Adrenal gland (tissue), 12 donors: ENCODE data around the gene VPS13D. TPM values are rescaled to one million over a fixed set of nuclear protein-coding genes. Genes with fewer than 3 reads are reported as not detected.

Source experiments
- DNase-seq, 7 donors: peaks; one replicate each; pipeline ENCODE4 v3.0.0-alpha.2; 2019 to 2020
- H3K27ac ChIP-seq, 5 donors: fragments of 200-600 bp; sonication (generic) in 4 of 5; 1 replicate in 3 of 5; 2 replicates in 2 of 5; pipeline versions ENCODE4 v1.5.1 to v1.8.0; 2016 to 2020; ENCODE audit warnings: mild to moderate bottlenecking in 1 of 5
- H3K27me3 ChIP-seq: fragments of 200-600 bp; 2 replicates; pipeline ENCODE4 v1.8.0; 2021
- H3K36me3 ChIP-seq, 2 donors: fragments of 200-600 bp; replicated peaks in 1 of 2; 1 replicate in 1 of 2; 2 replicates in 1 of 2; pipeline versions ENCODE4 v1.5.1 to v1.8.0; 2018 to 2022
- H3K4me1 ChIP-seq, 2 donors: fragments of 200-600 bp; replicated peaks in 1 of 2; 1 replicate in 1 of 2; 2 replicates in 1 of 2; pipeline versions ENCODE4 v1.5.1 to v1.8.0; 2018 to 2021
- H3K4me3 ChIP-seq, 4 donors: fragments of 200-600 bp; sonication (generic) in 3 of 4; one replicate each; pipeline ENCODE4 v1.5.1; 2016 to 2018
- H3K9me3 ChIP-seq, 3 donors: fragments of 200-600 bp; sonication (generic) in 1 of 3; replicated peaks in 1 of 3; 1 replicate in 2 of 3; 2 replicates in 1 of 3; pipeline versions ENCODE4 v1.5.1 to v1.8.0; 2016 to 2021
- POLR2A ChIP-seq, 2 donors: fragments of 450-650 bp; IDR thresholded peaks; one replicate each; pipeline ENCODE4 v1.6.1; 2017; ENCODE audit warnings: antibody characterized with exemption in 2 of 2, mild to moderate bottlenecking in 2 of 2, moderate library complexity in 1 of 2
- WGBS, 4 donors: extraction: QIAGEN DNeasy Blood & Tissue Kit in 2 of 4; methylation state at CpG; one replicate each; pipeline versions ENCODE4 v1.1.5 to v1.1.7; 2013 to 2017; 5-methylcytosine and 5-hydroxymethylcytosine counted together
- intact Hi-C, 2 donors: fragments of 100-400 bp; cut with DNase I; formaldehyde crosslinking; loops; one replicate each; pipeline versions ENCODE4 v1.14.1 to v1.15.0; 2022 to 2023
- polyA plus RNA-seq, 3 donors: library from polyadenylated mRNA; stranded (reverse); fragments of 200-250 nt in 2 of 3; fragments of 350-450 nt in 1 of 3; fragmentation: Illumina TruSeq in 1 of 3; extraction: RNeasy Lipid Tissue Mini Kit (QIAGEN cat#74804) in 1 of 3; gene quantifications; one replicate each; pipeline ENCODE4 v1.2.3, GENCODE V29; 2013 to 2014
- total RNA-seq, 9 donors: library from RNA; depleted of rRNA in 4 of 9; stranded (reverse); fragments of >200 nt in 4 of 9; fragments of 120-200 nt in 1 of 9; fragmentation: NEBNext Ultra II Directional in 1 of 9; extraction: Animal tissue kit (Norgen Biotek cat#: 25700) in 1 of 9; gene quantifications; one replicate each; pipeline versions ENCODE4 v1.1.0 to v1.2.4, GENCODE V29; 2013 to 2023
- TF ChIP-seq, protein P1 (sequence below), 6 experiments: fragments of 450-650 bp in 4 of 6; fragments of 200-600 bp in 2 of 6; sonication (generic) in 1 of 6; IDR thresholded peaks; 1 replicate in 5 of 6; 2 replicates in 1 of 6; pipeline versions ENCODE4 v1.5.1 to v1.8.0; 2016 to 2021; ENCODE audit warnings: antibody characterized with exemption in 6 of 6, mild to moderate bottlenecking in 2 of 6, moderate library complexity in 1 of 6
- donor health status: healthy with polysubstance abuse.
- donor health status: Bipolar disorder and iron deficiency.
- donor health status: DM: yes; HTN: yes; CAD: no.
- donor health status: DM: no; HTN: no; CAD: no.
- donor health status: DM: no; HTN: no; CAD: no.
- donor health status: DM: yes; HTN: yes; CAD: no.

The VPS13D gene
- total and polyA plus RNA-seq, 12 donors, result 17.0 to 62.3 (median 39.9) TPM

GRCh38 chr1:12487520-12487919 is 257.7 kb downstream of the VPS13D start:
- Histone ChIP-seq H3K27me3 (no peaks in the 10 kb centered on the region), H3K36me3 (no peaks in the 10 kb centered on the region), H3K27ac (no peak overlapping the region), H3K4me1 (peaks cover 0 to 15% of the 10 kb centered on the region in 2 donors), H3K4me3 (no peak overlapping the region), H3K9me3 (no peaks in the 10 kb centered on the region)
- no peak for TF ChIP-seq POLR2A (IDR thresholded peaks at IDR 0.05)
- TF ChIP-seq, protein P1, sequence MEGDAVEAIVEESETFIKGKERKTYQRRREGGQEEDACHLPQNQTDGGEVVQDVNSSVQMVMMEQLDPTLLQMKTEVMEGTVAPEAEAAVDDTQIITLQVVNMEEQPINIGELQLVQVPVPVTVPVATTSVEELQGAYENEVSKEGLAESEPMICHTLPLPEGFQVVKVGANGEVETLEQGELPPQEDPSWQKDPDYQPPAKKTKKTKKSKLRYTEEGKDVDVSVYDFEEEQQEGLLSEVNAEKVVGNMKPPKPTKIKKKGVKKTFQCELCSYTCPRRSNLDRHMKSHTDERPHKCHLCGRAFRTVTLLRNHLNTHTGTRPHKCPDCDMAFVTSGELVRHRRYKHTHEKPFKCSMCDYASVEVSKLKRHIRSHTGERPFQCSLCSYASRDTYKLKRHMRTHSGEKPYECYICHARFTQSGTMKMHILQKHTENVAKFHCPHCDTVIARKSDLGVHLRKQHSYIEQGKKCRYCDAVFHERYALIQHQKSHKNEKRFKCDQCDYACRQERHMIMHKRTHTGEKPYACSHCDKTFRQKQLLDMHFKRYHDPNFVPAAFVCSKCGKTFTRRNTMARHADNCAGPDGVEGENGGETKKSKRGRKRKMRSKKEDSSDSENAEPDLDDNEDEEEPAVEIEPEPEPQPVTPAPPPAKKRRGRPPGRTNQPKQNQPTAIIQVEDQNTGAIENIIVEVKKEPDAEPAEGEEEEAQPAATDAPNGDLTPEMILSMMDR (IDR thresholded peaks at IDR 0.05), result no peak
- 98 to 99% (median 98%) methylated on average over 7 of the region's 7 CpGs for WGBS, 4 donors
- no peak for DNase-seq
- intact Hi-C loops, result no loop called here

- TF ChIP-seq, protein P1 (IDR thresholded peaks at IDR 0.05), result no peak
- no peak for TF ChIP-seq POLR2A (IDR thresholded peaks at IDR 0.05)
- intact Hi-C loops, result no loop called here
These were observed 259.0 kb downstream of the VPS13D start for GRCh38 chr1:12488666-12489354.

DNA sequence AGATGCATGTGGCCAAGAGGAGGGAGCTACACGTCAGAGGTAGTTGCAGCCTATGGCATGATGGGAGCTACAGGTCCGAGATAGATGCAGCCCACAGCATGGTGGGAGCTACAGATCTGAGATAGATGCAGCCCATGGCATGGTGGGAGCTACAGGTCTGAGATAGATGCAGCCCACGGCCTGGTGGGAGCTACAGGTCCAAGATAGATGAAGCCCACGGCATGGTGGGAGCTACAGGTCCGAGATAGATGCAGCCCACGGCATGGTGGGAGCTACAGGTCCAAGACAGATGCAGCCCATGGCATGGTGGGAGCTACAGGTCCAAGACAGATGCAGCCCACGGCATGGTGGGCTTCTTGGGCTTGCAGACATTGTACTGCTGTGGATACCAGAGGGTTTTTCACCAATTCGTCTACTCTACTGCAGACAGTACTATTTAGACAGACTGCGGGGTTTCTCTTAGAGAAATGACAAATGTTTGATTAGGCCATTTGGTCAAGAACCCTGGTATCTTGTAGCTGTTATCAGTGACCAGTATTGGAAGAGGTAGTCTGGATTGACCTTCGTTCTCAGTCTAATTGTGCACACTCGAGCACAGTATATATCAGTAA is 260.8 kb downstream of the VPS13D start:
- H3K9me3 ChIP-seq, result no peaks in the 10 kb centered on the region
- intact Hi-C loops, result no loop called here
- TF ChIP-seq, protein P1 (IDR thresholded peaks at IDR 0.05), result no peak
- no peak for TF ChIP-seq POLR2A (IDR thresholded peaks at IDR 0.05)
- no peak overlapping the region for H3K4me3 ChIP-seq
- WGBS, 4 donors, result 89 to 96% (median 94%) methylated on average over 10 to 11 of the region's 11 CpGs
- H3K4me1 ChIP-seq, result peaks cover 0 to 13% of the 10 kb centered on the region in 2 donors
- DNase-seq, result no peak
- H3K36me3 ChIP-seq, result no peaks in the 10 kb centered on the region
- H3K27ac ChIP-seq, result no peak overlapping the region
- H3K27me3 ChIP-seq, result no peaks in the 10 kb centered on the region

More at GRCh38 chr1:12488666-12489354, 259.0 kb downstream of the VPS13D start:
- Histone ChIP-seq H3K4me1 (peaks cover 0 to 15% of the 10 kb centered on the region in 2 donors), H3K4me3 (no peak overlapping the region), H3K27me3 (no peaks in the 10 kb centered on the region), H3K36me3 (no peaks in the 10 kb centered on the region), H3K27ac (no peak overlapping the region), H3K9me3 (no peaks in the 10 kb centered on the region)
- 94 to 99% (median 98%) methylated on average over 4 of the region's 4 CpGs for WGBS, 4 donors
- no peak for DNase-seq

DNA sequence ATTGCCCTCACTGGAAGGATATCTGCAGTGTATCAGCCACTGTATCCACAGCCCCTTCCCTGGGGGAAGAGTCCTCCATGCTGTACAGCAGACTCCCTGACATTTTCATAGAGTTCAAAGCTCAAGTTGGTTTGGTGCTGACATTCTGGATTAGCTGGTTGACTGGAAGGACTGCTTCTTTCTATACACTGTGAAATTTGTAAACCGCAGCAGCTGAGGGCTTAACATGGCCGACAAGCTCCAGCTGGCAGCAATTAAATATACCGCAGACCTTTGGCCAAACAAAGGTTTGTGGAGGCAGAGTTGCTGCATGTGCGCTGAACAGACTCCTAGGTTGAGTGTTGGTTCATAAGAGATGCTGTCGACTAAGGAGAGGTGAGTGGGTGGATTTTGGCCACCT is 261.8 kb downstream of the VPS13D start:
- Histone ChIP-seq H3K36me3 (no peaks in the 10 kb centered on the region), H3K4me1 (peaks cover 8 to 18% of the 10 kb centered on the region in 2 donors), H3K4me3 (no peak overlapping the region), H3K9me3 (no peaks in the 10 kb centered on the region), H3K27me3 (no peaks in the 10 kb centered on the region), H3K27ac (no peak overlapping the region)
- TF ChIP-seq POLR2A (IDR thresholded peaks at IDR 0.05), result no peak
- TF ChIP-seq, protein P1 (IDR thresholded peaks at IDR 0.05), result no peak
- intact Hi-C loops, result no loop called here
- WGBS, 4 donors, result 90 to 99% (median 98%) methylated on average over 4 to 5 of the region's 5 CpGs
- DNase-seq, result no peak
